Motor neuron (in vitro differentiated cells): Measurements from ENCODE around the gene SBSN. TPM values are rescaled to one million over a fixed set of nuclear protein-coding genes. Genes with fewer than 3 reads are reported as not detected.

ENCODE experiments used
- ATAC-seq, 8 experiments: fragments of 200-7000 bp; cut with Tn5 transposase; replicated peaks in 6 of 8; 2 replicates each; pipeline ENCODE4 v1.8.0; 2021; ENCODE audit warnings: mild to moderate bottlenecking in 8 of 8, moderate library complexity in 8 of 8
- H3K27ac ChIP-seq, 2 donors: fragments of 250-450 bp; sonication (Bioruptor Pico); 2 replicates each; pipeline ENCODE4 v1.9.0; 2021; ENCODE audit warnings: antibody characterized with exemption in 2 of 2, mild to moderate bottlenecking in 2 of 2, moderate library complexity in 1 of 2
- H3K4me1 ChIP-seq, 2 donors: fragments of 250-450 bp; sonication (Bioruptor Pico); replicated peaks in 1 of 2; 2 replicates each; pipeline ENCODE4 v1.6.1; 2021; ENCODE audit warnings: antibody characterized with exemption in 2 of 2, mild to moderate bottlenecking in 2 of 2, moderate library complexity in 1 of 2
- H3K4me3 ChIP-seq, 5 donors: fragments of 250-450 bp; sonication (Bioruptor Pico); 2 replicates each; pipeline ENCODE4 v1.9.0; 2021; ENCODE audit warnings: antibody characterized with exemption in 5 of 5, mild to moderate bottlenecking in 5 of 5, moderate library complexity in 4 of 5
- WGBS, 10 experiments: fragments of 450-650 bp; shearing (Covaris generic); methylation state at CpG; one replicate each; pipeline ENCODE4 v1.0.0; 2022; 5-methylcytosine and 5-hydroxymethylcytosine counted together
- in situ Hi-C, 9 experiments: fragments of 400-800 bp; cut with MboI; loops; one replicate each; pipeline ENCODE4 v1.15.0; 2021; ENCODE audit warnings: low sequenced_read_pairs in 9 of 9, low pct_unique_long_range_greater_than_20kb in 2 of 9; ENCODE audit not compliant: unreplicated experiment in 9 of 9
- total RNA-seq, 8 experiments: library from RNA; unstranded; fragments of 300-600 nt; gene quantifications; 2 replicates each; pipeline versions ENCODE4 v1.2.3 to v1.2.4, GENCODE V29; 2022

Gene SBSN
- total RNA-seq, 8 experiments from 2014 or later = 0.11 to 3.5 (median 0.41) TPM

DNA sequence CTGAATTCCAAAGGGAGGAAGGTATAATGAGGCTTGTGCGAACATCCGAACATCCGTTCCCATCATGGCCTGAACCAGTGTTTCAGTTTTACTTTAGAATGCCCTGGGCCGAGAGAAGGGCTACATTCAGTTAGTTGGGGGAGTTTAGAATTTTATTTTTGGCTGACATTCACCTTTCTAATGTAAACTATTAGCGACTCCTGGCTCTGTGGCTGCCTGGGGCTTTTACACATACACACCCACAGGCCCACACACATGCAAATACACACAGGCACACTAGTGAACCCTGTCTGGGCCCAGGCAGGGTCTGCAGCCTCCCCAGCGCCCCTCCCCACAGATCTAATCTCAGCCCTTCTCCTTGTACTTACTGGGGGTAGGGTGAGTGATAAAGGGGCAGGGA lies 11.2 kb upstream of the SBSN start:
- no peak overlapping the region for H3K4me3 ChIP-seq
- H3K4me1 ChIP-seq = peaks cover 0 to 4% of the 10 kb centered on the region in 2 donors
- H3K27ac ChIP-seq = no peak overlapping the region
- ATAC-seq = no peak
- 17 to 100% (median 80%) methylated on average over 1 to 4 of the region's 6 CpGs; no CpG with 5 or more reads in 3 of the 10 experiments for whole genome bisulfite sequencing, 10 experiments
- in situ Hi-C loops = no loop called here

DNA sequence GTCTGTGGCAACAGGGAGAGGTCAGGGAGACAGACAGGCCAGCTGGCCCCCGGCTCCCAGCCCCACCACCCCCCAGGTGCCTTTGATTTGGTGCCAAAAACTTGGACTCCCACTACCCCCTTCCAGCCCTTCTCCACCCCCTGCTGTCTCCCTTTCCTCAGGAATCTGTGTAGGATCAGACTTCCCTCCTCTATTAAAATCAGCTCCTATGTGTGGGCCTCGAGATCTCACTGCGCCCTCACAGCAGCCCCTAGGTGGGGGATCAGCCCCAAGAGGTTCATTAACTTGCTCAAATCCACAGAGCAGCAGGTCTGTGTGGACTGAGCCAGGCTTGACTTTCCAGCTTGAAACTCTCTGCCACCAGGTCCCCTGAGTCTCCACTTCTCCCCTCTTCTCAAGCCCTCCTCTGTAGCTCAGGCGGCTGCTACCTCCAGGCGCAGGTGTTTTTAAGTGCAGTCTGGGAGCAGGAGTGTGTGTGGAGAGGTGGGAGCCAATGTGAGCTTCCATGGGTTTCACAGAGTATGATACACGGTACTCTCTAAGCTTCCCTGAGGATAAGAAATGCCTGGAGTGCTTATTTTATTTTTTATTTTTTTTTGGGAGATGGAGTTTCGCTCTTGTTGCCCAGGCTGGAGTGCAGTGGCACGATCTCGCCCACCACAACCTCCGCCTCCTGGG lies 6.8 kb upstream of the SBSN start:
- Histone ChIP-seq H3K27ac (no peak overlapping the region), H3K4me3 (no peak overlapping the region), H3K4me1 (no peaks in the 10 kb centered on the region)
- in situ Hi-C loops = no loop called here
- 40 to 88% (median 50%) methylated on average over 2 to 5 of the region's 10 CpGs; no CpG with 5 or more reads in 5 of the 10 experiments for WGBS, 10 experiments
- ATAC-seq = no peak

DNA sequence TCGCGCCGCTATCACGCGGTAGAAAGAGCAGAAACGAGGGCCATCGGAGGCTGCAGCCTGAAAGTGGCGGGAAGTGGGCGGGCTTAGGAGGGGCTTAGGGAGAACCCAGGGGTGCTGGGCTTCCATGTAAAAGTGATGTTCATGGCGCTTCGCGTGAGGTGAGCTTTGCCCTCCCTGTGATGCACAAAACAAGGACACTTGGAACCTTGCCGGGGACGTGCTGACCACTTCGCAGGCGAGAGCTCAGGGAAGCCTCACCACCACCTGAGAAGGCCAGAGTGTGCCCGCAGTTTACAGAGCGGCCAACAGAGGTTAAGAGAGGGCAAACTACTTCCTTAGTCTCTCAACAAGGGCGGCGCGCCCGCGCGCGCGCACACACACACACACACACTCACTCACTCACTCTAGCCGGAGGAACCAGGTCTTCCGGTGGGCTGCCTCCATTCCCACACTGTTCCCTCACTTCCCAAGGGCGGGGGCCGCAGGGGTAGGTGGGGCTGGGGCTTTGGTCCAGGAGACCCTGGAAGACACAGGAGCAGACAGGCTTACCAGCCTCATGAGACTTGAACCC lies 5.8 kb upstream of the SBSN start:
- no peak overlapping the region for H3K4me3 ChIP-seq
- H3K27ac ChIP-seq = no peak overlapping the region
- peak in 3 of 8 experiments; percentile 38 to 53 (median 40) for ATAC-seq
- in situ Hi-C loops = no loop called here
- 47 to 81% methylated on average over 5 to 17 of the region's 30 CpGs; no CpG with 5 or more reads in 8 of the 10 experiments for WGBS, 10 experiments
- no peaks in the 10 kb centered on the region for H3K4me1 ChIP-seq

- Histone ChIP-seq H3K4me1 (no peaks in the 10 kb centered on the region), H3K27ac (no peak within 1 kb of the TSS), H3K4me3 (no peak within 1 kb of the TSS)
- ATAC-seq = no peak
- in situ Hi-C loops = no loop called here
- WGBS, 10 experiments = 15 to 100% (median 66%) methylated on average over 1 to 7 of the region's 39 CpGs; no CpG with 5 or more reads in 6 of the 10 experiments
These were observed 5.2 kb upstream of the SBSN start, which contains the start of gene GAPDHS for GRCh38 chr19:35533201-35533821. GAPDHS (plus strand) TSS chr19:35533456; CDS start chr19:35533528, 72 bp downstream.

DNA sequence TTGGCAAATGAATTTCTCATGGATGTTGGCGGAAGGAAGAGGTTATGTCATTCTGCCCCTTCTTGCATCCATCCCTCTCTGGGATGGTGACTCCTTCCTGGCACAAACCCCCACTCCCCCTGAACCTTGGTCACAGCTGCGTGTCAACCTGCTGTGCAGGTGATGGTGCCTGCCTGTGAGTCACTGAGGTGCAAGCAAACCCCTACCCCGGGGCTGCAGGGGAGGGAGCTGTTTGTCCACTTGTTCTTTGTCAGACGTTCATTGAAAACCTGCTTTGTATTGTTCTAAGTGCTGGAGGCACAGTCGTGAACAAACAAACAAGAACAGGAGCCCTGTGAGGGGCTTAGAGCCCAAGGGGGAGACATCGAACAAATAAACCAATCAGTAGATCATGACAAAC lies 3.2 kb upstream of the SBSN start:
- H3K27ac ChIP-seq = no peak overlapping the region
- no peak for ATAC-seq
- no peaks in the 10 kb centered on the region for H3K4me1 ChIP-seq
- in situ Hi-C loops = no loop called here
- H3K4me3 ChIP-seq = no peak overlapping the region
- 26 to 63% (median 49%) methylated on average over 3 to 4 of the region's 6 CpGs; no CpG with 5 or more reads in 4 of the 10 experiments for WGBS, 10 experiments

GRCh38 chr19:35529241-35530218 lies 1.4 kb upstream of the SBSN start:
- Histone ChIP-seq H3K27ac (no peak overlapping the region), H3K4me3 (no peak overlapping the region), H3K4me1 (no peaks in the 10 kb centered on the region)
- in situ Hi-C loops = no loop called here
- ATAC-seq = no peak
- WGBS, 10 experiments = 33 to 90% (median 69%) methylated on average over 2 to 7 of the region's 19 CpGs; no CpG with 5 or more reads in 3 of the 10 experiments

DNA sequence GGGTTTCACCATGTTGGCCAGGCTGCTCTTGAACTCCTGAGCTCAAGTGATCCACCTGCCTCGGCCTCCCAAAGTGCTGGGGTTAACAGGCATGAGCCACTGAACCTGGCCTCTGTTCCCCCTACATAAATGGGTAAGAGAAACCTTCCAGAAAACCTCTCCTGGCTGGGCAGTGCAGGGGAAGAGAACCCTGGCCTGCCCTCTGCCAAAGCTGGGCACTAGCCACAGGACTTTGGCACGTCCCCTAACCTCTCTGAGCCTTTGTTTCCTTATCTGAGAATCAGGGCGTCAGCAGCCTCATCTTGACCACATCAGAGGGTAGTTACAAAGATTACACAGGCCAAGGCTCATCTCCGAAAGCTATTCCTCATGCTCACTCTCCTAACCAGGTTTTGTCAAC lies 2.2 kb downstream of the SBSN start:
- no peak for ATAC-seq
- WGBS, 10 experiments = 0 to 100% (median 51%) methylated on average over 1 to 3 of the region's 4 CpGs; no CpG with 5 or more reads in 6 of the 10 experiments
- Histone ChIP-seq H3K4me1 (no peaks in the 10 kb centered on the region), H3K4me3 (no peak overlapping the region), H3K27ac (no peak overlapping the region)
- in situ Hi-C loops = no loop called here

DNA sequence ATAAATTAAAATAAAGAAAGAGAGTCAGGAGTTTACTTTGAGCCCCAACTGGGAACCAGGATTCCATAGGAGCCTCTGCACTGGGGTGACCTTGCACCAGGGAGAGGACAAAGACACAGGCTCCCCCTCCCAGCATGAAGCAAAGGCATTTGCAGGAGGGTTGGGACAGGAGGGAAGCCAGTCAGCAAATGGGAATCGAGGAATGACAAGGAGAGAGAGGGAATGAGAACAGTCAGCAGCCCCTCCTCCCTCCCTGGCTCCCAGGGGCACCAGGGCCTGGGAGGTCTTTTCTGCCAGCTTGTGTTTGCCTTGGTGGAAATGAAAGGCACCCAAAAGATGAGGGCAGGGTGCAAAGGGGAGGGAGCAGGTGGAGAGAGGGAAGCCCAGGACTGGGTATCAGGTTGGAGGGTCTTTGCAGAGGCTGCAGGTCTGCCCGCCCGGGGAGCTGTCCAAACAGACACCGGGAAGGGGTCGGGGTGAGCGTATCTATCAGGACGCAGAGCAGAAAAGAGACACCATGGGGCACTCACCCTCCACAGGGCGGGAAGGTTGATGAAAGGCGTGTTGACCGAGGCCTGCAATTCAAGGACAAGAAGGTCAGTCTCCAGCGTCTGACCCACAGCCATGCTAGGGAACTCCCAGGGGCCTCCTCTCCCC lies 3.8 kb downstream of the SBSN start:
- no peak overlapping the region for H3K27ac ChIP-seq
- H3K4me1 ChIP-seq = no peaks in the 10 kb centered on the region
- ATAC-seq = no peak
- no peak overlapping the region for H3K4me3 ChIP-seq
- in situ Hi-C loops = no loop called here
- WGBS, 10 experiments = 0 to 61% (median 20%) methylated on average over 1 to 5 of the region's 11 CpGs; no CpG with 5 or more reads in 6 of the 10 experiments

DNA sequence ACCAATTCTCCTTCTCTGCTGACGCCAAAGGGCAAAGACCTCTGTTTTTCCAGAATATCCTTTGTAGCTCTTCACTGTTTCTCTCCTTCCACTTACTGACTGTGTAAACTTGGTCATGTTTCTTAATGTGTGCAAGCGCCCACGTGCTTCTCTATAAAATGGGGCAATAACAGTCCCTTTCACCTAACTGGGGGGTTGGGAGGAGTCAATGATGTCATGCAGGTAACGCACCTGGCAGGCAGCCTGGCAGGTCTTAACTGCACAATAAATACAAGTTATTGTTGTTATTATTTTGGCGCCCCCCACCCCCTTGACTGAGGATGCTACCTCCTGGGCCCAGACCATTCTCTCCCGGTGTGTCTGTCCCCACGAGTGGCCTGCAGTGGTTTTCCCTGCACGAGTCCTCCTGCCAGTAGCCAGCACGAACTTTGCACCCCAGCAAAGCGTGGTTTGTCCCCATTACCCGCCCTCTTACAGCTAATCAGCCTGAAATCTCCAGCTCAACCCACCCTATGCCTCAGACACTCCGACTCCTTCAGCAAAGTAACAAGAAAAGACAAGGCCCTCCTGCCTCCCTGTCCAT lies 5.3 kb downstream of the SBSN start:
- H3K4me3 ChIP-seq = no peak overlapping the region
- ATAC-seq = no peak
- H3K4me1 ChIP-seq = no peaks in the 10 kb centered on the region
- in situ Hi-C loops = no loop called here
- 40 to 100% (median 90%) methylated on average over 1 to 6 of the region's 12 CpGs; no CpG with 5 or more reads in 1 of the 10 experiments for WGBS, 10 experiments
- H3K27ac ChIP-seq = no peak overlapping the region

DNA sequence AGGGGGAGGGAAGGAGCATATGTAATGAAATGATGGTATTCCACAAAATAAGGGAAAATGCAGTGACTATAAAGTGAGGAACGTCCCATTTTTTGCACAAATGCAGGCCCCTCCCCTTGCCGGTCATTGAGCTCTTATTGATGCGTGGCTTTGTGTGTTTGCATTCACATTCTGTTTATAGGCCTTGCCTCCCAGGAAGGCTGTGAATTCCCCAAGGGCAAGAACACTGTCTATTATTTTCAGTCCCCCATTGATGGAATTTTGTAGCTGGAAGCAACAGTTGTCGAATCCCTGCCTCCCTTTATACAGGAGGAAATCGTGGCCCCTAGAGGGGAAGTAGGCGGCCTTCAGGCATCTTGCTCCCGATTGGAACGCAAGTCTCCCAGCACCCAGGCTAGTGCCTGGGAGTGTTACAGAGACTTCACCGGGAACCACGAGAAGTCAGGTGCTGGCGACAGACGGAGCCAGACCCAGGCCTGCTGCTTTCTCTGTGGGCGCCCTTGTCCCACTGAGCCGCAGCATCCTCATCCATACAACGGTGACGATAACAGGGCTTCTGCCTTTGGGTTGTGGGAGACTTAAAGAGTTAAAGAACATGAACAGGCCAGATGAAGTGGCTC lies 6.9 kb downstream of the SBSN start:
- WGBS, 10 experiments = 0 to 80% (median 53%) methylated on average over 1 to 12 of the region's 16 CpGs; no CpG with 5 or more reads in 3 of the 10 experiments
- no peak overlapping the region for H3K27ac ChIP-seq
- H3K4me3 ChIP-seq = no peak overlapping the region
- no peaks in the 10 kb centered on the region for H3K4me1 ChIP-seq
- peak in 3 of 8 experiments; percentile 11 to 41 (median 36) for ATAC-seq
- in situ Hi-C loops = no loop called here

GRCh38 chr19:35519291-35519690 lies 8.8 kb downstream of the SBSN start:
- no peaks in the 10 kb centered on the region for H3K4me1 ChIP-seq
- in situ Hi-C loops = no loop called here
- no peak overlapping the region for H3K4me3 ChIP-seq
- ATAC-seq = peak in 3 of 8 experiments; percentile 47 to 88 (median 57)
- 0 to 100% (median 41%) methylated on average over 1 to 5 of the region's 7 CpGs; no CpG with 5 or more reads in 5 of the 10 experiments for WGBS, 10 experiments
- H3K27ac ChIP-seq = no peak overlapping the region
